ENCODE measurements around the gene CPS1. TPM values are rescaled to one million over a fixed set of nuclear protein-coding genes. Genes with fewer than 3 reads are reported as not detected.
A peak's percentile ranks its signal among the peaks of the same experiment; 100 is the strongest.

The CPS1 gene
- total RNA-seq, 2 experiments from 2014 or later = 0.41 to 0.67 TPM

DNA sequence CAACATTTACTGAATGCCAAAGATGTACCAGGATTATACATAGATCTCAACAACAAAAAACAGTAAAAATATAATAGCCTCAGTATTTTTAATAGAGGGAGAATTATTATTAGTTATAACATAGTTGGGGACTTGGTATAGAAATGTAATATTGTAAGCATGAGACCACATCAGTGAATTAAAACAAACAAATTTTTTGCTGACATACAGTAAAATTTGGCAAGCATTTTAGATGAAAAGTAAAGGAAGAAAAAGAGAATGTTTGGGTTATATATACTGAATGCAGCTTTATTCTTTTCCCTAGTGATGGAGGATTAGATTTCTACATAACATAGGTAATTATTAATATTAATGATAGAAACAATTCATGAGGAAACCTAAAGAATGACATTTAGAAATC, 10.9 kb downstream of the CPS1 start:
- CTCF ChIA-PET = no interaction called here

GRCh38 chr2:210568108-210568507, 11.7 kb downstream of the CPS1 start:
- no peak for DNase-seq
- Histone ChIP-seq H3K27me3 (ENCODE audit: control insufficient read depth in 1 of 2, insufficient read depth in 2 of 2, low read length in 2 of 2) (no peaks in the 10 kb centered on the region), H3K4me1 (ENCODE audit: insufficient read depth, low read length) (no peaks in the 10 kb centered on the region), H3K4me3 (ENCODE audit: low read length) (no peak overlapping the region), H3K36me3 (ENCODE audit: insufficient read depth, low read length) (no peaks in the 10 kb centered on the region), H3K9me3 (ENCODE audit: control insufficient read depth in 1 of 2, insufficient read depth in 1 of 2, low read length in 2 of 2) (no peaks in the 10 kb centered on the region), H3K27ac (ENCODE audit: low read depth in 1 of 2, low read length in 2 of 2) (no peak overlapping the region)
- POLR2A ChIA-PET = no interaction called here
- no peaks in the 10 kb centered on the region for H3K36me3 Mint-ChIP-seq (ENCODE audit: low read depth)
- no peak overlapping the region for H3K4me3 Mint-ChIP-seq
- H3K27me3 Mint-ChIP-seq = peaks cover 5% of the 10 kb centered on the region
- no peak overlapping the region for H3K27ac Mint-ChIP-seq
- intact Hi-C loops (cut with DNase I, micrococcal nuclease) = no loop called here
- H3K9me3 Mint-ChIP-seq = no peaks in the 10 kb centered on the region
- no peak for TF ChIP-seq CTCF (IDR thresholded peaks at IDR 0.05)
- ATAC-seq (ENCODE audit: poor library complexity) = no peak
- H3K4me1 Mint-ChIP-seq (ENCODE audit: low read depth) = no peaks in the 10 kb centered on the region
- CTCF ChIA-PET = no interaction called here

More for the DNA sequence above, 10.9 kb downstream of the CPS1 start:
- ATAC-seq (ENCODE audit: poor library complexity) = no peak
- intact Hi-C loops (cut with DNase I, micrococcal nuclease) = no loop called here
- Mint-ChIP-seq H3K9me3 (no peaks in the 10 kb centered on the region), H3K27ac (no peak overlapping the region), H3K27me3 (peaks cover 5% of the 10 kb centered on the region), H3K36me3 (ENCODE audit: low read depth) (no peaks in the 10 kb centered on the region), H3K4me1 (ENCODE audit: low read depth) (no peaks in the 10 kb centered on the region), H3K4me3 (no peak overlapping the region)
- DNase-seq = no peak
- Histone ChIP-seq H3K4me3 (ENCODE audit: low read length) (no peak overlapping the region), H3K27me3 (ENCODE audit: control insufficient read depth in 1 of 2, insufficient read depth in 2 of 2, low read length in 2 of 2) (no peaks in the 10 kb centered on the region), H3K9me3 (ENCODE audit: control insufficient read depth in 1 of 2, insufficient read depth in 1 of 2, low read length in 2 of 2) (no peaks in the 10 kb centered on the region), H3K27ac (ENCODE audit: low read depth in 1 of 2, low read length in 2 of 2) (no peak overlapping the region), H3K36me3 (ENCODE audit: insufficient read depth, low read length) (no peaks in the 10 kb centered on the region), H3K4me1 (ENCODE audit: insufficient read depth, low read length) (no peaks in the 10 kb centered on the region)
- no peak for TF ChIP-seq CTCF (IDR thresholded peaks at IDR 0.05)
- POLR2A ChIA-PET = no interaction called here

- Mint-ChIP-seq H3K27me3 (no peaks in the 10 kb centered on the region), H3K4me3 (no peak overlapping the region), H3K9me3 (no peaks in the 10 kb centered on the region), H3K36me3 (ENCODE audit: low read depth) (no peaks in the 10 kb centered on the region), H3K27ac (no peak overlapping the region), H3K4me1 (ENCODE audit: low read depth) (no peaks in the 10 kb centered on the region)
- no peaks in the 10 kb centered on the region for H3K9me3 ChIP-seq (ENCODE audit: control insufficient read depth in 1 of 2, insufficient read depth in 1 of 2, low read length in 2 of 2)
- no peaks in the 10 kb centered on the region for H3K27me3 ChIP-seq (ENCODE audit: control insufficient read depth in 1 of 2, insufficient read depth in 2 of 2, low read length in 2 of 2)
- ChIA-PET CTCF (no interaction called here), POLR2A (no interaction called here)
- intact Hi-C loops (cut with DNase I, micrococcal nuclease) = no loop called here
- peak in 3 of 14 experiments; percentile 29 to 39 (median 31) for DNase-seq
- no peaks in the 10 kb centered on the region for H3K36me3 ChIP-seq (ENCODE audit: insufficient read depth, low read length)
- no peak for ATAC-seq (ENCODE audit: poor library complexity)
- peak; percentile 77 for TF ChIP-seq CTCF (IDR thresholded peaks at IDR 0.05)
- no peak overlapping the region for H3K27ac ChIP-seq (ENCODE audit: low read depth in 1 of 2, low read length in 2 of 2)
- no peak overlapping the region for H3K4me3 ChIP-seq (ENCODE audit: low read length)
- no peaks in the 10 kb centered on the region for H3K4me1 ChIP-seq (ENCODE audit: insufficient read depth, low read length)
Measured at GRCh38 chr2:210577263-210578071, 21.1 kb downstream of the CPS1 start.
